A549 (cell line): Measurements from ENCODE around the gene OR51T1. TPM values are rescaled to one million over a fixed set of nuclear protein-coding genes. Genes with fewer than 3 reads are reported as not detected.

Experiments used
- ATAC-seq, 2 experiments: fragments of 200-7000 bp in 1 of 2; fragments of >200 bp in 1 of 2; cut with Nextera tagmentation in 1 of 2; cut with Tn5 transposase in 1 of 2; 3 replicates each; pipeline versions ENCODE4 v1.8.0 to v1.9.1; 2018 to 2020; ENCODE audit warnings: mild to moderate bottlenecking in 1 of 2, moderate library complexity in 1 of 2
- CTCF ChIA-PET: fragments of 300-600 bp; sonication (Branson Sonifier 250); formaldehyde crosslinking; extraction: SDS; loops from one replicate; lab custom pipeline; 2021; ENCODE audit warnings: antibody characterized with exemption, inconsistent platforms; lab: Yijun Ruan, JAX
- POLR2A ChIA-PET: fragments of 350-600 bp; formaldehyde crosslinking; extraction: SDS; loops from one replicate; lab custom pipeline; 2021; ENCODE audit warnings: antibody characterized with exemption, inconsistent platforms; lab: Yijun Ruan, JAX
- DNase-seq, 2 experiments: peaks; one replicate each; pipeline versions ENCODE4 v3.0.0 to v3.0.0-alpha.2; 2011 to 2016; ENCODE audit warnings: low read depth in 1 of 2, low spot score in 1 of 2
- FAIRE-seq: peaks from 2 replicates; lab custom pipeline; 2011; peaks lifted over from hg19 to GRCh38; lab: Jason Lieb, UNC
- H3K27ac ChIP-seq, 2 experiments: fragments of >200 bp; sonication (Bioruptor Twin); formaldehyde crosslinking; 3 replicates each; pipeline ENCODE4 v1.5.1; 2016 to 2017
- H3K4me1 ChIP-seq: fragments of >200 bp; sonication (Bioruptor Twin); formaldehyde crosslinking; 3 replicates; pipeline ENCODE4 v1.6.1; 2016
- H3K4me2 ChIP-seq: fragments of >200 bp; sonication (Bioruptor Twin); formaldehyde crosslinking; 3 replicates; pipeline ENCODE4 v1.6.1; 2016
- H3K4me3 ChIP-seq: fragments of >200 bp; sonication (Bioruptor Twin); formaldehyde crosslinking; 3 replicates; pipeline ENCODE4 v1.5.1; 2016
- H3K9me3 ChIP-seq: fragments of >200 bp; sonication (Bioruptor Twin); formaldehyde crosslinking; 3 replicates; pipeline ENCODE4 v1.6.1; 2016
- CBX2 ChIP-seq: fragments of 200-600 bp; sonication (generic); IDR thresholded peaks from 2 replicates; pipeline ENCODE4 v1.6.1; 2016; ENCODE audit warnings: low read depth, mild to moderate bottlenecking, borderline replicate concordance
- CHD2 ChIP-seq: fragments of 150-350 bp; IDR thresholded peaks from 2 replicates; pipeline ENCODE4 v1.6.1; 2014; ENCODE audit warnings: low read length; ENCODE audit not compliant: partially characterized antibody
- CTCF ChIP-seq: fragments of >200 bp; sonication (Bioruptor Twin); formaldehyde crosslinking; IDR thresholded peaks from 3 replicates; pipeline ENCODE4 v1.5.1; 2016
- FOSB ChIP-seq: fragments of 250-450 bp; sonication (Bioruptor Pico); IDR thresholded peaks from 2 replicates; pipeline ENCODE4 v1.5.0; 2020; ENCODE audit warnings: mild to moderate bottlenecking, moderate library complexity
- HMGXB4 ChIP-seq: fragments of 250-450 bp; sonication (Bioruptor Pico); IDR thresholded peaks from 2 replicates; pipeline ENCODE4 v1.5.0; 2021; ENCODE audit warnings: mild to moderate bottlenecking, moderate library complexity, borderline replicate concordance
- HOXB13 ChIP-seq: fragments of 250-450 bp; sonication (Bioruptor Pico); IDR thresholded peaks from 2 replicates; pipeline ENCODE4 v1.5.0; 2020; ENCODE audit warnings: low read depth, mild to moderate bottlenecking, moderate library complexity
- JUNB ChIP-seq: fragments of >200 bp; sonication (Bioruptor Twin); formaldehyde crosslinking; IDR thresholded peaks from 2 replicates; pipeline ENCODE4 v1.6.1; 2016
- KDM1A ChIP-seq: fragments of 200-600 bp; sonication (generic); IDR thresholded peaks from 2 replicates; pipeline ENCODE4 v1.6.1; 2016; ENCODE audit warnings: low read depth, mild to moderate bottlenecking
- MAFK ChIP-seq: fragments of 450-650 bp; IDR thresholded peaks from 2 replicates; pipeline ENCODE4 v1.6.1; 2014; ENCODE audit not compliant: partially characterized antibody
- NFE2L2 ChIP-seq: fragments of 150-350 bp; conservative IDR thresholded peaks from 2 replicates; pipeline ENCODE4 v1.6.1; 2014; ENCODE audit warnings: low read length
- PHF8 ChIP-seq: fragments of 200-600 bp; sonication (generic); IDR thresholded peaks from 2 replicates; pipeline ENCODE4 v1.6.1; 2016; ENCODE audit warnings: low read depth, mild to moderate bottlenecking, antibody characterized with exemption, moderate library complexity, borderline replicate concordance
- RAD21 ChIP-seq, 2 experiments: fragments of >200 bp in 1 of 2; sonication (Bioruptor Twin) in 1 of 2; formaldehyde crosslinking in 1 of 2; IDR thresholded peaks in 1 of 2; conservative IDR thresholded peaks in 1 of 2; 2 replicates in 1 of 2; 3 replicates in 1 of 2; pipeline ENCODE4 v1.6.1; 2012 to 2018; ENCODE audit warnings: inconsistent platforms in 1 of 2
- SREBF2 ChIP-seq: fragments of 450-650 bp; IDR thresholded peaks from 2 replicates; pipeline ENCODE4 v1.6.1; 2014; ENCODE audit warnings: mild to moderate bottlenecking, moderate library complexity
- TP53 ChIP-seq: fragments of 250-450 bp; sonication (Bioruptor Pico); IDR thresholded peaks from 2 replicates; pipeline ENCODE4 v1.5.0; 2021; ENCODE audit warnings: mild to moderate bottlenecking, moderate library complexity
- ZFP36 ChIP-seq: fragments of 450-650 bp; IDR thresholded peaks from 2 replicates; pipeline ENCODE4 v1.6.1; 2014; ENCODE audit warnings: borderline replicate concordance; ENCODE audit not compliant: partially characterized antibody
- ZNF302 ChIP-seq: fragments of 250-450 bp; sonication (Bioruptor Pico); IDR thresholded peaks from 2 replicates; pipeline ENCODE4 v1.9.0; 2021; ENCODE audit warnings: inconsistent platforms, mild to moderate bottlenecking, moderate library complexity
- WGBS: methylation state at CpG from one replicate; pipeline ENCODE4 v1.1.6; 2017; ENCODE audit errors: missing lambda C conversion rate; 5-methylcytosine and 5-hydroxymethylcytosine counted together
- polyA plus RNA-seq, 4 experiments: library from polyadenylated mRNA; depleted of rRNA in 3 of 4; stranded (reverse); fragments of >200 nt; fragmentation: RNase III in 1 of 4; extraction: RNeasy Plus Mini Kit Qiagen cat#74134 plus additional on column Dnase treatment in 1 of 4; gene quantifications; 2 replicates in 3 of 4; 3 replicates in 1 of 4; pipeline ENCODE4 v1.2.3, GENCODE V29; 2011 to 2017
- TF ChIP-seq, protein P1 (sequence below): fragments of 150-350 bp; IDR thresholded peaks from 2 replicates; pipeline ENCODE4 v1.6.1; 2014; ENCODE audit warnings: low read depth, mild to moderate bottlenecking, low read length
- TF ChIP-seq, protein P2 (sequence below): IDR thresholded peaks from 2 replicates; pipeline ENCODE4 v1.6.1; 2012

The OR51T1 gene
- polyA plus RNA-seq, 2 of the 4 experiments (the other 2 are of a cell fraction): not detected

DNA sequence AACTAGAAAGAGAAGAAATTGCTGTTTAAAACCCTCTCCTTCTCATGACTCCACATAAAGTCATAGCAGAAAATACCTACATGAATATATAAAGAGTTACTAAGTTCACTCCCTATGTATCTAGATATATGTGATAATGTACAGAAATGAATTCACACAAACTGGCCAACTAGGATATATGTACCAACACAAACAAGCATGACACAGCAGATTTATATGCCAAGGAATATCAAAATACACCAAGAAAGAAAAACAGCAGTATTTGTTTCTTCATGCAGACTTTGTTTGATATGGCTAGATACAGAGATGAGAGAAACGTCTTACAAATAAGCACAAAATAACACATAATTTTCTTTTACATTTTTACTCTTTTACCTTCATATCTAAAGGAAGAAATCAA, 40.6 kb downstream of the OR51T1 start:
- DNase-seq (no peak), ATAC-seq (no peak)
- H3K4me2 ChIP-seq: no peak overlapping the region
- CTCF ChIA-PET: no interaction called here
- no peak overlapping the region for H3K4me3 ChIP-seq
- 2% methylated on average over 1 of the region's 1 CpG for WGBS
- TF ChIP-seq NFE2L2: peak; percentile 42
- no peak for TF ChIP-seq ZNF302 (CRISPR knock-in tag)
- TF ChIP-seq, protein P1, sequence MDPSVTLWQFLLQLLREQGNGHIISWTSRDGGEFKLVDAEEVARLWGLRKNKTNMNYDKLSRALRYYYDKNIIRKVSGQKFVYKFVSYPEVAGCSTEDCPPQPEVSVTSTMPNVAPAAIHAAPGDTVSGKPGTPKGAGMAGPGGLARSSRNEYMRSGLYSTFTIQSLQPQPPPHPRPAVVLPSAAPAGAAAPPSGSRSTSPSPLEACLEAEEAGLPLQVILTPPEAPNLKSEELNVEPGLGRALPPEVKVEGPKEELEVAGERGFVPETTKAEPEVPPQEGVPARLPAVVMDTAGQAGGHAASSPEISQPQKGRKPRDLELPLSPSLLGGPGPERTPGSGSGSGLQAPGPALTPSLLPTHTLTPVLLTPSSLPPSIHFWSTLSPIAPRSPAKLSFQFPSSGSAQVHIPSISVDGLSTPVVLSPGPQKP: no peak
- peak; percentile 71 for TF ChIP-seq MAFK
- no peak for TF ChIP-seq CHD2
- TF ChIP-seq TP53 (CRISPR knock-in tag): no peak
- TF ChIP-seq, all 56 proteins: peak for 2
- H3K9me3 ChIP-seq: no peaks in the 10 kb centered on the region
- FAIRE-seq: no peak
- POLR2A ChIA-PET: no interaction called here
- H3K4me1 ChIP-seq: no peaks in the 10 kb centered on the region
- H3K27ac ChIP-seq: no peak overlapping the region

DNA sequence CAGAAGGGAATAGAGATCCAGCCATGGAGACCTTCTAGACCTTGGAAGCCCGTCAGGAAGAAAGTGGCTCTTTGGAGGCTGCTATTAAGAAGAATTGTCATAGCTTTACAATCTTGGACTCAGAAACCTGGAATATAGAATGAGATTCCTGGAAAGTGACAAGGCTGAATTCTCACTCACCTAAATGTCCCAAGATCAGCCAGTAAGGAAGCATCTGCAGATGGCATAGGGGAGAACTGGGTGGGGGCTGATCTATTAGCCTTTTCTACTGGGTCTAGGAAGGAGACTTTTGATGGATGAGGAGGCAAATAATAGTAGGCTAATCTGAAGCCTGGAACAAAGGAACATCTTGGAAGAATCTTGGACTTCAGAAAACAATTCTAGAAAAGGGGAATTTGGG, 42.5 kb downstream of the OR51T1 start, which contains the start of gene OR51G1:
TSS of gene OR51G1 (minus strand) at position 101 of the 400 bp plus-strand sequence. CDS start at position 101, 0 bp downstream.
- WGBS: 21% methylated on average over 1 of the region's 1 CpG
- CTCF ChIA-PET: no interaction called here

DNA sequence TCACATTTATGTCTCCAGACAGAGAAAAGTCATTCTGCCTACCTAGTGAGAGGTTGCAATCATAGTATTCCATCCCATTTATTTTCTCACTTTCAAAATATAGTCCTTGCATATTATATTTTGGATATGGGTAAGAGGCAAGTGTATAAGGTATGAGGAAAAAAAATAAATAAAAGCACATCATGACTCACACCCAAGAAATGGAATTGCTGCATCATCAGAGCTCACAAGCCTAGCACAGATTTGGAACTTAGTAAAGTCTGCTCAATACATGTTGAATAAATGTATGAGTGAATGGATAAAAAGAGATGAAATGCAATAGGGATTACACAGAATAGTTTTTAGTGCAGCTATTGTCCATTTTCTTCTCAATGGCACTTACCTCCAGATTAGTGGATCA, 44.9 kb downstream of the OR51T1 start:
- H3K4me1 ChIP-seq: no peaks in the 10 kb centered on the region
- no peak overlapping the region for H3K27ac ChIP-seq
- DNase-seq: no peak
- H3K9me3 ChIP-seq: no peaks in the 10 kb centered on the region
- CTCF ChIA-PET: interaction anchor here (1.0 kb wide), 2 partner anchors 10 to 14 kb away, joined by 3 read pairs; no protein-coding TSS in a partner anchor
- H3K4me2 ChIP-seq: no peak overlapping the region
- no peak for TF ChIP-seq SREBF2
- TF ChIP-seq, protein P1: no peak
- no peak for TF ChIP-seq ZNF302 (CRISPR knock-in tag)
- TF ChIP-seq CBX2: no peak
- no peak for TF ChIP-seq HOXB13 (CRISPR knock-in tag)
- no peak for TF ChIP-seq CTCF
- no peak for FAIRE-seq
- no peak overlapping the region for H3K4me3 ChIP-seq
- POLR2A ChIA-PET: no interaction called here
- no peak for ATAC-seq

More for the DNA sequence above, 42.5 kb downstream of the OR51T1 start, which contains the start of gene OR51G1:
- Histone ChIP-seq H3K4me2 (no peak within 1 kb of the TSS), H3K9me3 (no peaks in the 10 kb centered on the region), H3K27ac (no peak within 1 kb of the TSS), H3K4me3 (no peak within 1 kb of the TSS), H3K4me1 (no peaks in the 10 kb centered on the region)
- POLR2A ChIA-PET: no interaction called here
- FAIRE-seq: no peak
- DNase-seq: no peak
- no peak for ATAC-seq
- TF ChIP-seq ZFP36 (no peak), CHD2 (no peak), HMGXB4 (CRISPR knock-in tag) (no peak), JUNB (no peak), PHF8 (no peak), KDM1A (no peak), SREBF2 (no peak), FOSB (CRISPR knock-in tag) (no peak), RAD21 (conservative IDR thresholded peaks at IDR 0.05 in 1 of 2, IDR thresholded peaks at IDR 0.05 in 1 of 2) (no peak)
- TF ChIP-seq, protein P2, sequence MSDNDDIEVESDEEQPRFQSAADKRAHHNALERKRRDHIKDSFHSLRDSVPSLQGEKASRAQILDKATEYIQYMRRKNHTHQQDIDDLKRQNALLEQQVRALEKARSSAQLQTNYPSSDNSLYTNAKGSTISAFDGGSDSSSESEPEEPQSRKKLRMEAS: no peak
